Left ventricle myocardium inferior (tissue), 1 donor: ENCODE measurements around the gene SQSTM1. TPM values are rescaled to one million over a fixed set of nuclear protein-coding genes. Genes with fewer than 3 reads are reported as not detected.

ENCODE experiments used
- DNase-seq: peaks from one replicate; pipeline ENCODE4 v3.0.0-alpha.2; 2020
- H3K27ac ChIP-seq: fragments of 200-600 bp; replicated peaks from 2 replicates; pipeline ENCODE4 v1.8.0; 2021
- H3K27me3 ChIP-seq: fragments of 200-600 bp; 2 replicates; pipeline ENCODE4 v1.8.0; 2021; ENCODE audit warnings: low read depth
- H3K36me3 ChIP-seq: fragments of 200-600 bp; 2 replicates; pipeline ENCODE4 v1.8.0; 2021
- H3K4me1 ChIP-seq: fragments of 200-600 bp; 2 replicates; pipeline ENCODE4 v1.8.0; 2021
- H3K4me3 ChIP-seq: fragments of 200-600 bp; 2 replicates; pipeline ENCODE4 v1.8.0; 2021; ENCODE audit warnings: mild to moderate bottlenecking, moderate library complexity
- H3K9me3 ChIP-seq: fragments of 200-600 bp; replicated peaks from 2 replicates; pipeline ENCODE4 v1.8.0; 2021
- intact Hi-C: fragments of 100-400 bp; cut with micrococcal nuclease; formaldehyde crosslinking; loops from one replicate; pipeline ENCODE4 v1.11.0; 2022
- total RNA-seq: library from RNA; stranded (reverse); fragmentation: NEBNext Ultra II Directional; extraction: Animal tissue kit (Norgen Biotek cat#: 25700); gene quantifications from one replicate; pipeline ENCODE4 v1.2.1, GENCODE V29; 2021
- TF ChIP-seq, protein P1 (sequence below): fragments of 200-600 bp; IDR thresholded peaks from 2 replicates; pipeline ENCODE4 v1.8.0; 2021; ENCODE audit warnings: antibody characterized with exemption, mild to moderate bottlenecking, borderline replicate concordance
- donor health status: DM: no; HTN: yes; CAD: no; lungs with severe emphysema.

The SQSTM1 gene
- total RNA-seq, 1 donor from 2014 or later = 438 TPM

DNA sequence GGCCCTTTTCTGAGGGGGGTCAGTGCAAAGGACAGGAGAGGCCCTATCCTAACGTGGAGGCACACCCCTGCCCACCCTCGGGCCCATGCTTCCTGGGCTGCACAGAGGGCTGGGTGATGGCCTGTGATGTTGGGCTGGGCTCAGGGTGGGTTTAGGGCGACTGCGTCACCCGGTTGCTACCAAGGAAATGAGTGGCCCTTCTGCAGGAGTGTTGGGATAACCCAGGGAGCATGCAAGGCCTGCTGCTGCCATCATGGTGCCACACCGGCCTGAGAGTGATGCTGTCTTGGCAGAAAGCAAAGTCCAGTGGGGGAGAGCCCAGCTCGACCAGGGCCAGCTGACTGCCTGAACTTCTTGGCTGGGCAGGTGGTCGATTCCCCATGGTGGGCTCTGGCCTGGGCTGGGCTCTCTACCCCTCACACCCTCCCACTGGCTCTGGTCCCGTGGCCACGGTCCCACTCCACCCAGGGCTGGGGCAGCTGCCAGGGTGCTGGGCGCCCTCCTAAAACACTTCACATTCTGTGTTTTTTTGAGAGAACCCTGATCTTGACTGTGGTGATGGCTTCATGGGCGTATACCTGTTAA, 59.5 kb downstream of the SQSTM1 start:
- TF ChIP-seq, protein P1, sequence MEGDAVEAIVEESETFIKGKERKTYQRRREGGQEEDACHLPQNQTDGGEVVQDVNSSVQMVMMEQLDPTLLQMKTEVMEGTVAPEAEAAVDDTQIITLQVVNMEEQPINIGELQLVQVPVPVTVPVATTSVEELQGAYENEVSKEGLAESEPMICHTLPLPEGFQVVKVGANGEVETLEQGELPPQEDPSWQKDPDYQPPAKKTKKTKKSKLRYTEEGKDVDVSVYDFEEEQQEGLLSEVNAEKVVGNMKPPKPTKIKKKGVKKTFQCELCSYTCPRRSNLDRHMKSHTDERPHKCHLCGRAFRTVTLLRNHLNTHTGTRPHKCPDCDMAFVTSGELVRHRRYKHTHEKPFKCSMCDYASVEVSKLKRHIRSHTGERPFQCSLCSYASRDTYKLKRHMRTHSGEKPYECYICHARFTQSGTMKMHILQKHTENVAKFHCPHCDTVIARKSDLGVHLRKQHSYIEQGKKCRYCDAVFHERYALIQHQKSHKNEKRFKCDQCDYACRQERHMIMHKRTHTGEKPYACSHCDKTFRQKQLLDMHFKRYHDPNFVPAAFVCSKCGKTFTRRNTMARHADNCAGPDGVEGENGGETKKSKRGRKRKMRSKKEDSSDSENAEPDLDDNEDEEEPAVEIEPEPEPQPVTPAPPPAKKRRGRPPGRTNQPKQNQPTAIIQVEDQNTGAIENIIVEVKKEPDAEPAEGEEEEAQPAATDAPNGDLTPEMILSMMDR = no peak
- Histone ChIP-seq H3K36me3 (peaks cover 81% of the 10 kb centered on the region), H3K4me3 (no peak overlapping the region), H3K27me3 (no peaks in the 10 kb centered on the region), H3K4me1 (no peaks in the 10 kb centered on the region), H3K27ac (no peak overlapping the region), H3K9me3 (peaks cover 21% of the 10 kb centered on the region)
- no peak for DNase-seq
- intact Hi-C loops = no loop called here

DNA sequence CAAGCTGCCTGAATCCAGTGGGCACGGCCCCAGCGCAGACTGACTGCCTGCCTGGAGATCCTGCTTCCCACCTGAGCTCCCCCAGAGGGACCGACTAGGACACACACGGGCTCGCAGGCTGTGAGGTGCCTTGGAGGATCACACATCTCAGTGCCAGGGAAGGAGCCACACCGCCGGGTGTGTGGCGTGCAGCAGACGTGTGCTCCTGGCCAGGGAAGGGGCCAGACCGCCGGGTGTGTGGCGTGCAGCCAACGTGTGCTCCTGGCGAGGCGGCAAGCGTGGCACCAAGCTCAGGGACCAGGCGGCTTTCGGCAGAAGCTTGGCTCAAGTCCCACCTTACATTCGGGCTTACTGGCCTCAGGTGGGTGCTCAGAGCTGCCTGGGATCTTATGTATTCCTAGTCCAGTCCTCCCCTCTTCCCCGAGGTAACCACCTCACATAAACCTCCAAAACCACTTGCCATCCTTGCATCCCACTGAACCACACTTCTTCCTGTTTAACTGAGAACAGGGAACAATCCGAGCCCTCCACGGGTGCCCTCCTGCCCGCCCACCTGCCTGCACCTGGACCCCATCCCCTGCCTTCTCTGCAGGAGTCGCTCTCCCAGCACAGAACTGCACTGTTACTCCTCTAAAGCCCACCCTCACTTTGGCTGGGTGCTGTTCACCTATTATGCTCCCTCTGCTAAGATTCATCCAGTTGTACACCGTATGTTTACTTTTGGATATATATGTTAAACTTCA, 60.3 kb downstream of the SQSTM1 start:
- no peaks in the 10 kb centered on the region for H3K27me3 ChIP-seq
- H3K9me3 ChIP-seq = peaks cover 21% of the 10 kb centered on the region
- H3K4me3 ChIP-seq = no peak overlapping the region
- peaks cover 80% of the 10 kb centered on the region for H3K36me3 ChIP-seq
- intact Hi-C loops = no loop called here
- TF ChIP-seq, protein P1 = no peak
- H3K27ac ChIP-seq = no peak overlapping the region
- peaks cover 4% of the 10 kb centered on the region for H3K4me1 ChIP-seq
- DNase-seq = no peak

DNA sequence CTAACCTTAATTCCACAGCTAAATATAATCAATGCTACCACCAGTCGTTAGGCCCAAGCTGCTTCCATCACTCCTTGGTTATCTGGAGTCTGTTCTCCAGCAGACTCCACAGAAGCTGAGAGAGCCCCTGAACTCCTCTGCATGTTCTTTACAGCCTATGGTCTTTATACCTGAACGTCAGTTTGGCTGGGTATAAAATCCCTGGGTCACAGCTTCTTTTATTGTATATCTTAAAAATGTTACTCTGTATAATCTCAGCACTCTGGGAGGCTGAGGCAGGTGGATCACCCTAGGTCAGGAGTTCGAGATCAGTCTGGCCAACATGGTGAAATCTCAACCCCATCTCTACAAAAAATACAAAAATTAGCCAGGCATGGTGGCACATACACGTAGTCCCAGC, 61.6 kb downstream of the SQSTM1 start:
- H3K9me3 ChIP-seq = peaks cover 21% of the 10 kb centered on the region
- no peak overlapping the region for H3K27ac ChIP-seq
- TF ChIP-seq, protein P1 = no peak
- no peaks in the 10 kb centered on the region for H3K27me3 ChIP-seq
- peaks cover 15% of the 10 kb centered on the region for H3K4me1 ChIP-seq
- peaks cover 81% of the 10 kb centered on the region for H3K36me3 ChIP-seq
- intact Hi-C loops = no loop called here
- DNase-seq = no peak
- H3K4me3 ChIP-seq = no peak overlapping the region

DNA sequence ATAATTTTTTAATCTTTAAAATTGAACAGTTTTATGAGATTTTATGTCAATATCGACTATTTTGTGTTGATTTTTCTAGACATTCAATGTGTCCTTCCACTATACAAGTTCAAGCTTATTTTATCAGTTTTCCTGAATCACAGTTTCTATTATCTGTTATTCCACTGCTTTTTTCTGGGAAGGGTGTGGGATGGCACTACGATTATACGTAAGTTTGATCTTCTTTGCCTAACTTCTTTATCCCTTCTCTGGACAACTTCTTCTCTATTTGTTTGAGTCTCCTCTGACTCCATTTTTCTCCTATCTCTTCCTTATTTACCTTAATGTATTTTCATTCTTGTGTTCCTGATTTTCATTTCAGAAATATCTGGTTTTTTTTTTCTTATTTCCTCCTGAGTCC, 62.5 kb downstream of the SQSTM1 start:
- Histone ChIP-seq H3K27ac (no peak overlapping the region), H3K4me3 (no peak overlapping the region), H3K36me3 (peaks cover 81% of the 10 kb centered on the region), H3K9me3 (peaks cover 21% of the 10 kb centered on the region), H3K4me1 (peaks cover 22% of the 10 kb centered on the region), H3K27me3 (no peaks in the 10 kb centered on the region)
- DNase-seq = no peak
- intact Hi-C loops = no loop called here
- TF ChIP-seq, protein P1 = no peak

DNA sequence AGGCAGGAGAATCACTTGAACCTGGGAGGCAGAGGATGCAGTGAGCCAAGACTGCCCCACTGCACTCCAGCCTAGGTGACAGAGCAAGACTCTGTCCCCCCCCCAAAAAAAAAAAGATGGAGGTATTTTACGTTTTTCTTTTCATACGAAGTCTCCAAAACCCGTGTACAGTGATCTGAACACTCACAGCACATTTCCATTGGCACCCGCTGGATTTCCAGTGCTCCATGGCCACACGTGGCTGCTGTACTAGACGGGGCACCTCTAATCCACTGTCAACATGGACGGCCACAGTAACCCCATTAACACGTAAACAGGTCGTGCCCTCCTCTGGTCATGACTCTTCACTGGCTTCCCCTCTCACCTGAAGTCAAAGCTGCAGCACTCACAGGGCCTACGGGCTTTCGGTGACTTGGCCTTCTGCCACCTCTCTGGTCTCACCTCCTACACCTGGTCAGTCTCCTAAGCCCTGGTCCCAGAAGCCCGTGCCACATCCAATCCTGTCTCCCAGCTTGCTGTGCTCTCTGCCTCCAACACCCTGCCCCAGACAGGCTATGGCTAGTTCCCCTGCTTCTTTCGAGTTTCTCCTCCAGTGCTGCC, 64.9 kb downstream of the SQSTM1 start:
- no peak for DNase-seq
- Histone ChIP-seq H3K4me3 (no peak overlapping the region), H3K27ac (no peak overlapping the region), H3K36me3 (peaks cover 82% of the 10 kb centered on the region), H3K9me3 (peaks cover 21% of the 10 kb centered on the region), H3K4me1 (peaks cover 22% of the 10 kb centered on the region), H3K27me3 (no peaks in the 10 kb centered on the region)
- intact Hi-C loops = no loop called here
- TF ChIP-seq, protein P1 = no peak
